Measurements from ENCODE around the gene UQCR10.

DNA sequence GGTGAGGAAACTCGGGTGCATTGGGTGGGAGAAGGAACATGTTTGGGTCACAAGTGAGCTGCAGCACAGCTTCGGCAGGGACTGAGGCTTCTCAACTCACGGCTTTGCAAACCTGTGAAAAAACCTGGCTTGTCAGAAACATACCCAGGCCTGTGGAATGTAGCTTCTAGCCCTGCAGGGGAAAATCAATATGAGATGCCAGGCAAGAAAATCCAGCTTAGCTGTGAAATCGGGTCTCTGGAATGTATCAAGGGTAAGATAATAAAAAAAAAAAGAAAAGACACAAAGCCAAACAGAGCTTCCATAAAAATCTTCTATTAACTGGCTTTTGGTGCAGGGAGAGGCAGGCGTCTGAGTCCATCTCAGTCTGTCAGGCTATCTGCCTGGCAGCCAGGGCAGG lies 28.5 kb downstream of the UQCR10 start:
- TF ChIP-seq GATA3 (IDR thresholded peaks at IDR 0.05; ENCODE audit: low read depth, low read length) (no peak), GATA2 (IDR thresholded peaks at IDR 0.05; ENCODE audit: low read depth, low read length) (no peak)
